Lung microvascular endothelial cell (primary cell): Measurements from ENCODE around the gene RNF166. TPM values are rescaled to one million over a fixed set of nuclear protein-coding genes. Genes with fewer than 3 reads are reported as not detected.
A peak's percentile ranks its signal among the peaks of the same experiment; 100 is the strongest.
"Not testable (repeated sequence)": the region's sequence is repeated elsewhere in the genome, so short reads cannot be mapped to it uniquely, and the experiment has no call there.

Source experiments
- DNase-seq, 2 donors: peaks; one replicate each; pipeline versions ENCODE4 v3.0.0 to v3.0.0-alpha.2; 2010; ENCODE audit warnings: low read depth in 2 of 2
- total RNA-seq: library from RNA; depleted of rRNA; stranded (reverse); fragments of >200 nt; gene quantifications from 2 replicates; pipeline ENCODE4 v1.2.1, GENCODE V29; 2014

Gene RNF166
- total RNA-seq, 1 donor from 2014 or later: 12.5 TPM

DNA sequence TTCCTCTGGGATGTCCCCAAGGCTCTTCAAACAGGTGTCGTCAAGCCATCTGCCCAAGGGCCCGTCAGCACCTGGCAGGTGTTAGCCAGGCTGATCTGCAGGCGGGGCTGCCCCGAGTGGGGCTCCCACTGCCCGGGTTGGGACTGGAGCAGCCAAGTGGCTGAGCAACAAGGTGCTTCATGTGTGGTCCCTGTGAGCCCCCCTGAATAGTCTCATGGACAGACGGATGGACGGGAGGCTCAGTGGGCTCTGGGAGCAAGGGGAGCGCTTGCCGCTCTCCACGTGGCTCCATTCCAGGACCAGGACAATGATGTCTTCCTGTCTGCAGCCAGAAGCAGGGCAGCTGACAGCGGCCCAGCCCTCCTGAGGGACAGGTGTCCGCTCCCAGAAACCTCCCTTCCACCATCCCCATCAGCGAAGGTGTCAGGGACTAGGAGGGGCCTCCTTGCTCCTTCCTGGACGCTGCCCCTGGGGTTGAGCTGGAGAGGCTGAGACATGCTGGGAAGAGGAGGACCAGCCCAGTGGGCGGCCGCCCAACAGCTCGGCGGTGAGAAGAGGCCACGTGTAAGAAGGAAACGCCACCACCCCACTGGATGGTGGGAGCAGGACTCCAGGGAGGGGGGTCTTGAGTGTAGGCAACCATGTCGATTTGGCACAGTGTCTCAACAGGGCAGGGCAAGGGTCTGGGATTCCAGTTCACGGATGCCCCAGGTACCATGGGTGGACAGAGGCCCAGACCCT lies 29.5 kb downstream of the RNF166 start:
- DNase-seq: no peak

DNA sequence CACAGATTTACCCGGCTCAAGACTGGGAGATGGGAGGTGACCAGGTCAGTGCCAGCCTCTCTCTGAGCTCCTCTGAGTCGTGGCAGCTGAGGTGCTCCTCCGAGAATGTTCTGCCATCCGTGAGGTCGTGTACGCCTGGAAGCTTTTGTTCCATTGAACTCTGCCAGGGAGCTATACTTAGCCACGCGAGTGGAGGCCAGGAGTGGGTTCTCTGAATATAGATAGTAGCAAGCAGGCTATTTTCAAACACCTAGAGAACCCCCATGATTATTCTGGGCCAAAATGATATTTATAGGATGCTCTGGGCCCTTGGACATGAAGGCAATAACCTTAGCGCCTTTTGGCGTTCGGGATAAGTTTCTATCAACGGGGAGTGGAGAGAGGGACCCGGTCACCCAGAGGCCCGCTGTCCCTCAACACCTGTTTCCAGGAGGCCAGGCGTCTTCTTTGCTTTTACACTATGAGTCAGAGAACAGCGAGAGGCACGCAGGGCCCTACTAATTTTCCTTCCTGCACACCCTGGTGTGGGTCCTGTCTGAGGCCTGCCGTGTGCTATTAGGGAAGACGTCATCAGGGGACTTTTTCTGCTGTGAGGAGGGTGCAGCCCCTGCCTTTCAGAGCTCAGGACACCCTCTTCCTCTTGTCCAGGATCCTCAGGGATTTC lies 32.4 kb downstream of the RNF166 start:
- no peak for DNase-seq

DNA sequence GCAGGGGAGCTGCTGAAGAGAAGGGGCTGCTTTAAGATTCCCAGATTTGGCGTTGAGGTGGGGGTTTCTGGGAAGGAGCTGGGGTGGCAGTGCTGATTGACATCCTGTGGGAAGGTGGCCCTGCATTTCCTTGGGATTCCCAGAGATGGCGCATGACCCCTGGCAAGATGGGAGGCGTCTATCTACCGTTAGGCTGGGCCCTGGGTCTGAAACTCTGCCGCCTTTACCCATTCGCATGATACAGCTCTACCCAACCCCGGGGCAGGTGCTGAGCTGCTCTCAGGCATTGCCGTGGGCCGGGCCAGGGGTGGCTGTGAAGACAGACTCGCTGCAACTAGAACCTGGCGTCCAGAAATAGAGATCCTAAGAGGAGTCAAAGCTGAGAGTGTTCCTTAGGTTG lies 33.4 kb downstream of the RNF166 start:
- DNase-seq: no peak

GRCh38 chr16:88671806-88672205 lies 34.4 kb downstream of the RNF166 start:
- DNase-seq: no peak

- DNase-seq: peak in 1 of 2 donors; percentile 36
Observed at GRCh38 chr16:88669980-88670379, 36.2 kb downstream of the RNF166 start.

- not testable (repeated sequence) for DNase-seq
Observed at GRCh38 chr16:88669493-88669892, 36.7 kb downstream of the RNF166 start.

DNA sequence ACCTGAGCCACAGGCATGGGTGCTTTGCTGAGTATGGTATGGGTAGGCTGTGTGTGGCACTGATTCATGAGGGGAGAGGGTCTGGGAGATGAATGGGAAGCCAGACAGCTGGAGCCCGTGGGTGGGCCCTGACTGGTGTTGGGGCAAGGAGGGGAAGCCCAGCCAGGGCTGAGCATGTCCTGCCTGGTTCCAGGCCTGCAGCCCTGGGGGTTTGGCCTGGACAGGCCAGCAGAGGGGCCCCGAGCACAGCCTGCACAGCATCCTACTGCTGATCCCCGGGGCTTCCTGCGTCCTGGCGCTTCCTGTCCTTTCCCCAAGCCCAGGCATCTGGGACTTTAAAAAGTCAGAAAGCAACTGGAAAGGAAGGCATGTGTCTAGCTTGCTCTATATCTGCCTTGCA lies 38.7 kb downstream of the RNF166 start:
- peak in 1 of 2 donors; percentile 42 for DNase-seq

- no peak for DNase-seq
Observed at GRCh38 chr16:88665570-88665969, 40.6 kb downstream of the RNF166 start.

DNA sequence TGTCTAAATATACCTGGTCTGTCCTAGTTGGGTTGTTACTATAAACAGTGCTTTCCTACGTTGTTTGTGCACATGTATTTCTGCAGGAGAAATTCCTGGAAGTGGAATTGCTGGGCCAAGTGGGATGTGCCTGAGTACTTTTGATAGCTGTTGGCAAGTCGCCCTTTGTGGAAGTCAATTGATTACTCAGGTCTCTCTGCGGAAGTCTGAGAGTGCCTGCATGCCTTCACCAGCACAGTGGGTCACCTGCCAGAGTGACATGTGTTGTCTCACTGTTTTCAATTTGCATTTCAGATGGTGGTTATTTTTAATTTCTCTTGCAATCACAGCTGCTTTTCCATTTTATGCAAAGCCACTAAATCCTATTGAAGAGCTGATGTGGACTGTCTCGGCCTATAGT lies 41.1 kb downstream of the RNF166 start:
- DNase-seq: peak; percentile 71 to 92

- peak; percentile 99 for DNase-seq
Observed at GRCh38 chr16:88662843-88663606, 43.2 kb downstream of the RNF166 start, which contains the start of gene MVD. Gene MVD (minus strand): TSS chr16:88663091. CDS start chr16:88663080, 11 bp downstream.

GRCh38 chr16:88662222-88662842 lies 43.9 kb downstream of the RNF166 start:
- DNase-seq: no peak

DNA sequence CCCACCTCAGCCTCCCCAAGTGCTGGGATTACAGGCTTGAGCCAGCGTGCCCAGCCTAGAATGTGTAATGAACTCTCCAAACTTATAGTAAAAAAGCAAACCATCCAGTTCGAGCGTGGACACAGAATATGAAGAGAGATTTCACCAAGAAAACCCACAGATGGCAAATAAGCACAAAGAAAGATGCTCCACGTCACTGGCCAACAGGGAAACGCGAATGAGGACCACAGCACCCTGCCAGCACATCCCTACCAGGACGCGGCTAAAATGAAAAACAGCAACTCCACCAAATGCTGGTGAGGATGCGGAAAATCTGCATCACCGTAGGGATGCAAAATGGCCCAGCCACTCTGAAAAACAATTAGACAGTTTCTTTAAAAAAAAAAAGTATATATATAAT lies 44.7 kb downstream of the RNF166 start:
- peak in 1 of 2 donors; percentile 42 for DNase-seq

- DNase-seq: no peak
Observed at GRCh38 chr16:88659160-88659559, 47.0 kb downstream of the RNF166 start.

DNA sequence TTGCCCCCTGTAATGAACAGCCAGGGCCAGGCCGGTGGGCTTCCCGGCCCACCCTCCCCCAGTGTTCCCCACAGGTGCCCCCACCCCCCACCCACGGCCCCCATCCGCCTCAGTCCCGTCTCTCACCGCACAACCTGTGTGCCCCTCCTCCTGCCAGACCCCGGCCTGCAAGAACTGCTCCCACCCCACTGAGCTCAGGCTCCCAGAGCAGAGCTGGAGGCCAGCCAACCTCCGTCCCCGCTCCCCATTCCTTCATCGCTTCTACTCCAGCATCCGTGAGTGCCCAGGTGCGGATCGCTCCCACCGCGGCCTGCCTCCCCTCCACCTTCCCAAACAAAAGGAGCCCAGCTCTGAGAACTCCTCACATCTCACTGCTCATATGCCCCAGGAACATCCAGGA lies 47.5 kb downstream of the RNF166 start:
- DNase-seq: no peak

GRCh38 chr16:88657371-88657770 lies 48.8 kb downstream of the RNF166 start:
- DNase-seq: no peak

DNA sequence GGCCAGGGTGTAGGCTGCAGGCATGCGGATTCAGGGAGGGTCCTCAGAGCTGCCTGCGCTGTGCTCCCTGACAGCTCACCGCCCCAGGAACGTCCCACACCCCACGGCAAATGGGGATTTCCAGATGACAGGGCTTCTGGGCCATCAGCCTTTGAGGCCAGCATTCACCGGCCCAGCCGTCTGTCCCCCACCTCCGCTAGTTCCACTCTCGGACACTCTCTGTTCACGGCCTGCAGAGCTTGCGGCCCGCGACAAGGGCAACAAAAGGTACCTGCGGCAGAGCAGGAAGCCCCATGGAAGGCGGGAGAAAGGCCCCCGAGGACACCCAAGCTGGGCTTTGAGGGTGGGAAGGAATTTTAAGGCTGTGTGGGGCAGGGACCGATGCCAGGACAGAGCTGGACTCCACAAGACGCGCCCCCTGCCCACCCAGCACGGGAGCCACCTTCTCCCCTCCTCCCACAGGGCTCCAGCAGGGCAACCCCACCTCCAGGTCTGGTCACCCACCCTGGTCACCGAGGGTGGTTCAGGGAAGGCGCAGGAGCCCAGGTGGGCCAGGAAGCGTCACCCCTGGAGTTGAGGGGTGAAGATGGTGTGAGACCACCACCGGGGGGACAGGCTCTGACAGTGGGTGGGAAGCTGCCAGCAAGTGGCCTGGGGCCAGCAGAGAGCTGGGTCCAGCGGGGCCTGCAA lies 49.8 kb downstream of the RNF166 start:
- DNase-seq: no peak

DNA sequence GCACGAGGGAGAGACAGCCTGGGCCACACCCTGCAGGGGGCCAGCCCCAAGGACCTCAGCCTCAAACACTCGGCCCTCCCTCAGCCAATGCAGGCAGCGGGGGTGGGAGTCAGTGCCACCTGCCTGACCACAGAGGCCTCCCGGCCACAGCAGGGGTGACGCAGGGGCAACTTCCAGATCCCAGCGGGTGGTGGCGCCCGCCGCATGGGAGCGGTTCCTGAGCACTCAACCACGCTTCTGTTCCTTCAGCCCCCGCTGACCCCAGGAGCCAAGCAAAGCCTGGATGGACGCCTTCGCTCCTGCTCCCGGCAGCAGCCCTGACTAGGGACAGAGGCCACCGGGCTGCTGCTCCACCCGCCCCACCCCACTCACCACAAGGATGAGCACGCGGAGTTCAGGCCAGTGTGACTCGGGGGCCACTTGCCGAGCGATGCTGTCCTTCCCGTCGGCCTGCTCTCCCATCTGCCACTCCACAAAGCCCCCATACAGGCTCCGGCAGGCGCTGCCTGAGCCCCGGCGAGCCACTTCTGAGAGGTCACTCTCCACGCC lies 50.4 kb downstream of the RNF166 start:
- DNase-seq: no peak

- no peak for DNase-seq
Observed at GRCh38 chr16:88655053-88655732, 51.0 kb downstream of the RNF166 start.

DNA sequence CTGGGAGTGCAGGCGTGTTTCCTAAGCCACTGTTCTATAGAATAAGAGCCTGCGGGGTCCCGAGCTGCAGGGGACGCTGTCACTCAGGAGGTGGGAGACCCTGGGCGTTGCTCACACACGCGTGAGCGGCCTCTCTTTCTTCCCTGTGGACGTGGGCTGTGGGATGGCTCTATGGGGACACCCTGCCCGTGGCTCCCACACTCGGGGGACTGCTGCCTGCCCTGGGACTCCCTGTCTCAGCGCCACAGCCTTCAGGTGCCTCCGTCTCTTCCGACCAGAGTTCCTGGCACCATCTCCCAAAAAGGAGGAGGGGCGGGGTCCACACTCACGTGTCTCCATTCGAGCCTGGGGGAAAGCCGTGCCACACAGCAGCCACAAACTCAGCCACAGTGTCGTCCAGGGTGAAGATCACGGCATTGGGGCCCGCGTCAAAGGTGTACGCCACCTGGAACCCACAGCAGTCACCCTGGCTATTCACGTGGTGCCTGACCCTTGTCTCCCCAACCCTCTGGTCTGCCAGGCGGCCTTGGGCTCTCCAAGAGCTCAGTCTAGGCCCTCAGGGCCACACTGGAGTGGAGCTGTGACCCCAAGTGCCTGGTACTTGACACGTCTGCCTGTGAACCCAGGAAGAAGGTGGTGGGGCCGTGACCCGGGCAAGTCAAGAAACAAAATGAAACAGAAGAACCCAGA lies 51.7 kb downstream of the RNF166 start:
- no peak for DNase-seq
